IMR-90 (cell line): ENCODE measurements around the gene SH3BP4.
A peak's percentile ranks its signal among the peaks of the same experiment; 100 is the strongest.

Experiments
- BHLHE40 ChIP-seq: fragments of 150-350 bp; IDR thresholded peaks from 2 replicates; pipeline ENCODE4 v1.6.1; 2016; ENCODE audit warnings: mild to moderate bottlenecking, low read depth, low read length
- CEBPB ChIP-seq: IDR thresholded peaks from 2 replicates; pipeline ENCODE4 v1.6.1; 2012; ENCODE audit warnings: low read depth, low read length, improper control_type of control experiment
- CTCF ChIP-seq: conservative IDR thresholded peaks from 2 replicates; pipeline ENCODE4 v1.5.1; 2012; ENCODE audit warnings: mild to moderate bottlenecking, low read depth, low read length, improper control_type of control experiment
- MAFK ChIP-seq: IDR thresholded peaks from 2 replicates; pipeline ENCODE4 v1.6.1; 2012; ENCODE audit warnings: low read depth, low read length, improper control_type of control experiment
- MAZ ChIP-seq: IDR thresholded peaks from 2 replicates; pipeline ENCODE4 v1.6.1; 2012; ENCODE audit warnings: low read depth, mild to moderate bottlenecking, low read length, improper control_type of control experiment, moderate library complexity, borderline replicate concordance
- NFE2L2 ChIP-seq: fragments of 150-350 bp; IDR thresholded peaks from 2 replicates; pipeline ENCODE4 v1.6.1; 2016; ENCODE audit warnings: low read depth, mild to moderate bottlenecking, low read length
- POLR2A ChIP-seq: IDR thresholded peaks from 2 replicates; pipeline ENCODE4 v1.6.1; 2012; ENCODE audit warnings: mild to moderate bottlenecking, low read depth, low read length
- RAD21 ChIP-seq: IDR thresholded peaks from 2 replicates; pipeline ENCODE4 v1.6.1; 2012; ENCODE audit warnings: low read length, improper control_type of control experiment
- RCOR1 ChIP-seq: IDR thresholded peaks from 2 replicates; pipeline ENCODE4 v1.6.1; 2012; ENCODE audit warnings: mild to moderate bottlenecking, low read length, improper control_type of control experiment; ENCODE audit not compliant: insufficient replicate concordance
- RFX5 ChIP-seq: IDR thresholded peaks from 2 replicates; pipeline ENCODE4 v1.8.0; 2012; ENCODE audit warnings: low read depth, mild to moderate bottlenecking, low read length, moderate library complexity
- SMC3 ChIP-seq: fragments of 150-350 bp; IDR thresholded peaks from 2 replicates; pipeline ENCODE4 v1.6.1; 2016; ENCODE audit warnings: low read depth, mild to moderate bottlenecking, antibody characterized with exemption, low read length, moderate library complexity
- USF2 ChIP-seq: fragments of 150-350 bp; IDR thresholded peaks from 2 replicates; pipeline ENCODE4 v1.6.1; 2017; ENCODE audit warnings: mild to moderate bottlenecking, antibody characterized with exemption, low read length, low read depth
- TF ChIP-seq, protein P1 (sequence below): fragments of 150-350 bp; IDR thresholded peaks from 2 replicates; pipeline ENCODE4 v1.6.1; 2016; ENCODE audit warnings: low read depth, mild to moderate bottlenecking, low read length, moderate library complexity, borderline replicate concordance

DNA sequence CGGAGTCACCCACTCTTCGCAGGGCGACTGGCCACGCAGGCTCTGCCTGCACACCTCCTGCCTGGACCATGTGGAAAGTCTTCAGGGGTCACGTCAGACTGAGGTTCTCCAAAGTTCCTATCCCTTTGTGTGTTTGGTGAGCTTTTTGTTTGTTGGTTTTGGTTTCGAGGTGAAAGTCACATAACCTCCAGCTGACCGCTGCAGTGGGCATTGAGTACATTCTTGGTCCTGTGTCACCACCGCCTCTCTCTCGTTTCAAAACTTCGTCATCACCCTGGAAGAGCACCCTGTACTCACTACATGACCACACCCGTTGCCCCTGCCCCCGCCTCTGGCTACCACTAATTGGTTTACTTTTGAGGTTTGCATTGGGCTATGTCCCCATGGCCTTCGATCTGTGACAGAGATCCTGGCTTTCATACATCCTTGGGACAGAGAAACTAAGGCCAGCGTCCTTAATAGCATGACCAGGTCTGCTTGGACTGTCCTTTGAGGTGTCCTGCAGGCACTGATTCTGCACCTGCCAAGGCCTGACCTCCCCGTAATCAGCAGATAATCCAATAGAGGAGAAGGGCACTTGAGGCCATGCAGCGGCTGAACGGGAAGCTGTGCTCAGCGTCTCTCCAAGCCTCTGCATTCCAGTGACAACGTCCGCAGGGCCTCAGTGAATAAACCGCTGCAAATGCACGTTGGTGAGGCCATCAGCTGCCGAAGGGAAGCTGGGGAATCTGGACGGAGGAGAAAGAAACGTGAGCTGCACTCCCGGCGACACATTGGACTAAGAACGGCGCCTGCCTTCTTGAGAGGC, 46.8 kb downstream of the SH3BP4 start:
- TF ChIP-seq CTCF: no peak
- no peak for TF ChIP-seq USF2
- TF ChIP-seq RFX5: no peak
- no peak for TF ChIP-seq POLR2A
- TF ChIP-seq, protein P1, sequence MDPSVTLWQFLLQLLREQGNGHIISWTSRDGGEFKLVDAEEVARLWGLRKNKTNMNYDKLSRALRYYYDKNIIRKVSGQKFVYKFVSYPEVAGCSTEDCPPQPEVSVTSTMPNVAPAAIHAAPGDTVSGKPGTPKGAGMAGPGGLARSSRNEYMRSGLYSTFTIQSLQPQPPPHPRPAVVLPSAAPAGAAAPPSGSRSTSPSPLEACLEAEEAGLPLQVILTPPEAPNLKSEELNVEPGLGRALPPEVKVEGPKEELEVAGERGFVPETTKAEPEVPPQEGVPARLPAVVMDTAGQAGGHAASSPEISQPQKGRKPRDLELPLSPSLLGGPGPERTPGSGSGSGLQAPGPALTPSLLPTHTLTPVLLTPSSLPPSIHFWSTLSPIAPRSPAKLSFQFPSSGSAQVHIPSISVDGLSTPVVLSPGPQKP: no peak
- no peak for TF ChIP-seq NFE2L2
- TF ChIP-seq CEBPB: no peak
- no peak for TF ChIP-seq RCOR1
- TF ChIP-seq MAFK: no peak
- TF ChIP-seq RAD21: no peak
- no peak for TF ChIP-seq MAZ
- no peak for TF ChIP-seq SMC3
- TF ChIP-seq BHLHE40: peak; percentile 35; the same call in 1 of the 2 replicates
